DLD1 (cell line): ENCODE results near the gene SPATA25.

Experiments used
- in situ Hi-C: cut with HindIII; loops from 2 replicates; pipeline ENCODE4 v1.10.0; 2017; ENCODE audit warnings: low sequenced_read_pairs

The SPATA25 gene

GRCh38 chr20:45867819-45868176 lies 19.6 kb downstream of the SPATA25 start:
- in situ Hi-C loops: no loop called here

- in situ Hi-C loops: no loop called here
Observed at GRCh38 chr20:45867136-45867818, 20.1 kb downstream of the SPATA25 start.

GRCh38 chr20:45866454-45866853 lies 21.0 kb downstream of the SPATA25 start:
- in situ Hi-C loops: no loop called here

- in situ Hi-C loops: no loop called here
Observed at GRCh38 chr20:45863543-45864470, 23.6 kb downstream of the SPATA25 start.

GRCh38 chr20:45861221-45862075 lies 26.0 kb downstream of the SPATA25 start:
- in situ Hi-C loops: no loop called here

- in situ Hi-C loops: no loop called here
Observed at GRCh38 chr20:45860560-45861220, 26.7 kb downstream of the SPATA25 start.

GRCh38 chr20:45859916-45860315 lies 27.5 kb downstream of the SPATA25 start:
- in situ Hi-C loops: no loop called here

GRCh38 chr20:45857882-45858216 lies 29.6 kb downstream of the SPATA25 start:
- in situ Hi-C loops: no loop called here

- in situ Hi-C loops: no loop called here
Observed at GRCh38 chr20:45857114-45857881, 30.1 kb downstream of the SPATA25 start, which contains the start of the genes ACOT8 and ZSWIM3. ACOT8 (minus strand) TSS chr20:45857392; CDS start chr20:45857315, 77 bp downstream. ZSWIM3 (plus strand) TSS chr20:45857614; CDS start chr20:45857826, 212 bp downstream.

GRCh38 chr20:45853484-45853883 lies 33.9 kb downstream of the SPATA25 start:
- in situ Hi-C loops: no loop called here

- in situ Hi-C loops: no loop called here
Observed at GRCh38 chr20:45852326-45852725, 35.1 kb downstream of the SPATA25 start.

GRCh38 chr20:45851501-45851900 lies 35.9 kb downstream of the SPATA25 start:
- in situ Hi-C loops: no loop called here

- in situ Hi-C loops: no loop called here
Observed at GRCh38 chr20:45850926-45851325, 36.5 kb downstream of the SPATA25 start.

GRCh38 chr20:45850238-45850637 lies 37.2 kb downstream of the SPATA25 start:
- in situ Hi-C loops: no loop called here

GRCh38 chr20:45848969-45849582 lies 38.3 kb downstream of the SPATA25 start:
- in situ Hi-C loops: no loop called here

GRCh38 chr20:45848421-45848820 lies 39.0 kb downstream of the SPATA25 start:
- in situ Hi-C loops: no loop called here

GRCh38 chr20:45845452-45845851 lies 42.0 kb downstream of the SPATA25 start:
- in situ Hi-C loops: no loop called here

- in situ Hi-C loops: no loop called here
Observed at GRCh38 chr20:45843506-45843905, 43.9 kb downstream of the SPATA25 start.

GRCh38 chr20:45842169-45842812 lies 45.1 kb downstream of the SPATA25 start:
- in situ Hi-C loops: no loop called here
